ENCODE results near the gene FADD.

FADD gene

DNA sequence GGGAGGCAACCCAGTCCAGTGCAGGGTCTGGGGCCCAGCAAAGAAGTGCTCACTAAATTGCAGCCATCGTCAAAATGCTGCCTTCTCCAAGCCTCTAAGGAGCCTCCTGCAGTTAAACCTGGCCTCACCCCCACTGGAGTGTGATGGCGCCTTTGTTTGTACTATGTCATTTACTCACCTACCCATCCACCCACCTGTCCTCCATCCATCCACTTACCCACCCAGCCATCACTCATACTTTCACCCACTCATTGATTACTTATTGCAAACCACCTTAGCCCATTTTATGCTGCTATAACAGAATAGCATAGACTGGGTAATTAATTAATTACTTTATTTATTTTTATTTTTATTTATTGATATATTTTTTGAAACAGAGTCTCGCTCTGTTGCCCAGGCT, 38.6 kb downstream of the FADD start:
- DNase-seq, result no peak

DNA sequence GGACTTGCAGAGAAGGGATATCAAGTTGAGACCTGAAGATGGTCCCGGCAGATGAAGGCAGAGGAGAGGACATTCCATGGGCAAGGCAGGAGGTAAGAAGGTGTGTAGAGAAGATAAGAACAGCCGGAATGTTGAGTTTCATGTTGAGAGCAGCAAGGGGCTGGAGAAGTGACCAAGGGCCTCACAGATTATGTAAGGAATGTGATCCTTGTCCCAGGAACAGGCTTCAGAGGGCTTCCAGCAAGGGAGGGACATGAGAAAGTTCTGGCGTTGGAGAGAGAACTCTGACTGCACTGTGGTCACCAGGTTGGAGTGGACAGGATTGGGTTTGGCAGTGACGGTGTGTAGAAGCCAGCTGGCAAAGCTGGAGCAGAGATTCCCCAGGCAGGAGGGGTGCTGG, 39.8 kb downstream of the FADD start:
- no peak for DNase-seq

GRCh38 chr11:70243912-70244652, 41.0 kb downstream of the FADD start:
- no peak for DNase-seq

- DNase-seq, result no peak
Observed at GRCh38 chr11:70244698-70245097, 41.6 kb downstream of the FADD start.

GRCh38 chr11:70246196-70246595, 43.1 kb downstream of the FADD start:
- DNase-seq, result no peak

- no peak for DNase-seq
Observed at GRCh38 chr11:70247042-70247709, 44.1 kb downstream of the FADD start.

DNA sequence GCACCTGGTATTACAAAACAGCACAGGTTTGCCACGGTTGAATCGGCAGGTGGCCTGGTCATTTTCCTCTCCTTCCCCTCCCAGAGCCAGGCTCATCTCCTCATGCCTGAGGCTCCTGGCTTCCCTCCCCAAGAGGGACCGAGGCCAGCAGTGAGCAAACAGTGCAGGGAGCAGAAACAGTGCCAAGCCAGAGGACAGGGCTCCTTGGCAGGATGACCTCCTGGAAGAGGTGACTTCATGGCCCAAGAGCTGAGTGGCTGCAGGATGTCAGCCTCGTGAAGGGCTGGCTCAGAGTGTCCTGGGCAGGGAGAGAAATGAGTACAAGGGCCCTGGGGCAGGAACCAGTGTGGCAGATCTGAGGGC, 44.6 kb downstream of the FADD start:
- DNase-seq, result no peak

GRCh38 chr11:70250876-70251658, 48.0 kb downstream of the FADD start:
- DNase-seq, result no peak

DNA sequence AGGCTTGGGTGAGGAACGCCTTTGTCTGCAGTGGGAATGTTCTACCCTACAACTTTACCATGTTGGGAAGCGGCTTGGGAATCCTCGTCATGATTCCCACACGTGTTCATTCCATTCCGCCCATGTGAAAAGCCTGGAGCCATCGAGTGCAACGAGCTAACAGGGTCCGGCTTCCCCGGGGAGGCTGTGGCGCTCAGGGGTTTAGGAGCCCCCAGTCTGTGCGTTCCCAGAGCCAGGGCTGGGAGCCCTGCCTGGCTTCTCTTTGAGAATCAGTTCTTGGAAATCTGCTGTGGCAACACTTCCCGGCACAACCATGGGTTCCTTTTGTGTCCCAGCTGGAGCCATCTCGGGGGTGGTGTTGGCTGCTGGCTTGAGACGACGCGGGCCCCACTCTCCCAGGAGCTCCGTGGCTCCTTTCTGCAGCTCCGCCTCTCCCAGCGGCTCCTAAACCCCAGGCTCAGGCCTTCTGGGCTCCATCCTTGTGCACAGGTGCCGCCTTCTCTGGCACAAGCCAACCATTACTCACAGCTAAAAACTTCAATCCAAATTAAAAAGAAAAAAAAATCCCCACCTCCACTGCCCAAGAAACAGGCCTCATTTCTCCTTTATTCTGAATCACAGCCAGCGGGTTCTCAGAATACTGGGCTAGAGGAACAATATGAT, 48.7 kb downstream of the FADD start:
- no peak for DNase-seq

GRCh38 chr11:70252844-70253243, 49.7 kb downstream of the FADD start:
- no peak for DNase-seq

- DNase-seq, result no peak
Observed at GRCh38 chr11:70255477-70256116, 52.5 kb downstream of the FADD start.
